ENCODE measurements around the gene RIMS1.

Gene RIMS1

GRCh38 chr6:72367439-72367838 lies 481.1 kb downstream of the RIMS1 start:
- no peak overlapping the region for H3K27ac ChIP-seq
- ChIA-PET POLR2A (ENCODE audit: low non-redundant PET) (no interaction called here), CTCF (interaction anchor here (0.6 kb wide), 1 partner anchor 37 kb away, joined by 5 read pairs; no protein-coding TSS in a partner anchor)
- no peak for DNase-seq (ENCODE audit: low spot score)
- TF ChIP-seq CTCF (conservative IDR thresholded peaks at IDR 0.05; ENCODE audit: low read depth) = no peak

GRCh38 chr6:72371473-72371872 lies 485.1 kb downstream of the RIMS1 start:
- no peak for TF ChIP-seq CTCF (conservative IDR thresholded peaks at IDR 0.05; ENCODE audit: low read depth)
- ChIA-PET POLR2A (ENCODE audit: low non-redundant PET) (no interaction called here), CTCF (no interaction called here)
- no peak overlapping the region for H3K27ac ChIP-seq
- no peak for DNase-seq (ENCODE audit: low spot score)

- H3K27ac ChIP-seq = no peak overlapping the region
- no peak for DNase-seq (ENCODE audit: low spot score)
- ChIA-PET POLR2A (ENCODE audit: low non-redundant PET) (no interaction called here), CTCF (no interaction called here)
- TF ChIP-seq CTCF (conservative IDR thresholded peaks at IDR 0.05; ENCODE audit: low read depth) = no peak
Observed at GRCh38 chr6:72374172-72374571, 487.8 kb downstream of the RIMS1 start.

- CTCF ChIA-PET = interaction anchor here (0.6 kb wide), 1 partner anchor 813 kb away, joined by 4 read pairs; no protein-coding TSS in a partner anchor
- DNase-seq (ENCODE audit: low spot score) = no peak
- TF ChIP-seq CTCF (conservative IDR thresholded peaks at IDR 0.05; ENCODE audit: low read depth) = no peak
- no peak overlapping the region for H3K27ac ChIP-seq
- POLR2A ChIA-PET (ENCODE audit: low non-redundant PET) = no interaction called here
Observed at GRCh38 chr6:72374857-72375256, 488.5 kb downstream of the RIMS1 start.

- no peak overlapping the region for H3K27ac ChIP-seq
- TF ChIP-seq CTCF (conservative IDR thresholded peaks at IDR 0.05; ENCODE audit: low read depth) = no peak
- no peak for DNase-seq (ENCODE audit: low spot score)
- ChIA-PET POLR2A (ENCODE audit: low non-redundant PET) (no interaction called here), CTCF (interaction anchor here (0.7 kb wide), 1 partner anchor 35 kb away, joined by 3 read pairs; no protein-coding TSS in a partner anchor)
Observed at GRCh38 chr6:72376736-72377135, 490.4 kb downstream of the RIMS1 start.

GRCh38 chr6:72381076-72381475 lies 494.7 kb downstream of the RIMS1 start:
- ChIA-PET POLR2A (ENCODE audit: low non-redundant PET) (no interaction called here), CTCF (interaction anchor here (1.0 kb wide), 1 partner anchor 17 kb away, joined by 4 read pairs; no protein-coding TSS in a partner anchor)
- no peak overlapping the region for H3K27ac ChIP-seq
- no peak for DNase-seq (ENCODE audit: low spot score)
- TF ChIP-seq CTCF (conservative IDR thresholded peaks at IDR 0.05; ENCODE audit: low read depth) = no peak

Data from RWPE1 (cell line).